Activated CD8-positive, alpha-beta memory T cell treated with anti-CD3 and anti-CD28 coated beads for 36 hours (primary cell): ENCODE results near the gene CSNK1A1. TPM values are rescaled to one million over a fixed set of nuclear protein-coding genes. Genes with fewer than 3 reads are reported as not detected.

Source experiments
- CTCF ChIA-PET: fragments of 350-600 bp; sonication (Branson Sonifier 250); formaldehyde crosslinking; loops from one replicate; lab custom pipeline; 2021; ENCODE audit warnings: antibody characterized with exemption; lab: Charles Lee
- POLR2A ChIA-PET: fragments of 350-600 bp; sonication (Branson Sonifier 250); formaldehyde crosslinking; loops from one replicate; lab custom pipeline; 2021; ENCODE audit warnings: antibody characterized with exemption; lab: Charles Lee
- total RNA-seq, 2 experiments: library from RNA; stranded (reverse); gene quantifications; one replicate each; pipeline ENCODE4 v1.2.3, GENCODE V29; 2021

Gene CSNK1A1
- total RNA-seq, 2 experiments from 2014 or later = 164 to 174 TPM

GRCh38 chr5:149510136-149510535 is 41.1 kb downstream of the CSNK1A1 start:
- CTCF ChIA-PET = no interaction called here
- POLR2A ChIA-PET = no interaction called here

- POLR2A ChIA-PET = no interaction called here
- CTCF ChIA-PET = no interaction called here
Measured at GRCh38 chr5:149504677-149505076, 46.6 kb downstream of the CSNK1A1 start.

- POLR2A ChIA-PET = no interaction called here
- CTCF ChIA-PET = interaction anchor here (1.2 kb wide), 1 partner anchor 60 kb away, joined by 3 read pairs; no protein-coding TSS in a partner anchor
Measured at GRCh38 chr5:149503006-149503405, 48.2 kb downstream of the CSNK1A1 start.

- CTCF ChIA-PET = no interaction called here
- POLR2A ChIA-PET = no interaction called here
Measured at GRCh38 chr5:149500922-149501582, 50.2 kb downstream of the CSNK1A1 start.

- POLR2A ChIA-PET = no interaction called here
- CTCF ChIA-PET = no interaction called here
Measured at GRCh38 chr5:149498724-149499336, 52.4 kb downstream of the CSNK1A1 start.

GRCh38 chr5:149497357-149497756 is 53.9 kb downstream of the CSNK1A1 start:
- POLR2A ChIA-PET = interaction anchor here (0.6 kb wide), 1 partner anchor 24 kb away, joined by 3 read pairs; no protein-coding TSS in a partner anchor
- CTCF ChIA-PET = no interaction called here

- ChIA-PET CTCF (no interaction called here), POLR2A (interaction anchor here (0.6 kb wide), 1 partner anchor 25 kb away, joined by 3 read pairs; no protein-coding TSS in a partner anchor)
Measured at GRCh38 chr5:149496917-149497316, 54.3 kb downstream of the CSNK1A1 start.

GRCh38 chr5:149496166-149496565 is 55.1 kb downstream of the CSNK1A1 start:
- ChIA-PET POLR2A (no interaction called here), CTCF (interaction anchor here (0.7 kb wide), 1 partner anchor 133 kb away, joined by 3 read pairs; no protein-coding TSS in a partner anchor)

GRCh38 chr5:149495673-149496072 is 55.6 kb downstream of the CSNK1A1 start:
- ChIA-PET CTCF (interaction anchor here (0.7 kb wide), 1 partner anchor 132 kb away, joined by 3 read pairs; no protein-coding TSS in a partner anchor), POLR2A (no interaction called here)

GRCh38 chr5:149493316-149493715 is 57.9 kb downstream of the CSNK1A1 start:
- CTCF ChIA-PET = interaction anchor here (0.7 kb wide), 1 partner anchor 69 kb away, joined by 3 read pairs; no protein-coding TSS in a partner anchor
- POLR2A ChIA-PET = no interaction called here

GRCh38 chr5:149492781-149493180 is 58.5 kb downstream of the CSNK1A1 start:
- CTCF ChIA-PET = interaction anchor here (0.7 kb wide), 1 partner anchor 70 kb away, joined by 3 read pairs; no protein-coding TSS in a partner anchor
- POLR2A ChIA-PET = no interaction called here

- POLR2A ChIA-PET = no interaction called here
- CTCF ChIA-PET = interaction anchor here (0.7 kb wide), 1 partner anchor 540 kb away, joined by 4 read pairs; no protein-coding TSS in a partner anchor
Measured at GRCh38 chr5:149490599-149491485, 60.4 kb downstream of the CSNK1A1 start.

- ChIA-PET CTCF (no interaction called here), POLR2A (no interaction called here)
Measured at GRCh38 chr5:149489605-149490037, 61.6 kb downstream of the CSNK1A1 start.

GRCh38 chr5:149488645-149489306 is 62.5 kb downstream of the CSNK1A1 start:
- ChIA-PET POLR2A (interaction anchor here (0.7 kb wide), 1 partner anchor 1050 kb away, joined by 3 read pairs; no protein-coding TSS in a partner anchor), CTCF (no interaction called here)

- CTCF ChIA-PET = no interaction called here
- POLR2A ChIA-PET = no interaction called here
Measured at GRCh38 chr5:149487672-149488071, 63.6 kb downstream of the CSNK1A1 start.

GRCh38 chr5:149486726-149487635 is 64.3 kb downstream of the CSNK1A1 start:
- POLR2A ChIA-PET = no interaction called here

GRCh38 chr5:149485655-149486615 is 65.3 kb downstream of the CSNK1A1 start:
- ChIA-PET CTCF (no interaction called here), POLR2A (no interaction called here)

More at GRCh38 chr5:149486726-149487635, 64.3 kb downstream of the CSNK1A1 start:
- CTCF ChIA-PET = no interaction called here
